H1 (cell line): ENCODE measurements around the gene SEMA6A.

Source experiments
- POLR2A ChIP-seq, 2 experiments: IDR thresholded peaks; 1 replicate in 1 of 2; 2 replicates in 1 of 2; pipeline ENCODE4 v1.6.1; 2011; ENCODE audit warnings: low read depth in 2 of 2, low read length in 2 of 2, mild to moderate bottlenecking in 2 of 2; ENCODE audit errors: control extremely low read depth in 1 of 2
- SP4 ChIP-seq: IDR thresholded peaks from 2 replicates; pipeline ENCODE4 v1.6.1; 2012; ENCODE audit warnings: low read length, inconsistent platforms

DNA sequence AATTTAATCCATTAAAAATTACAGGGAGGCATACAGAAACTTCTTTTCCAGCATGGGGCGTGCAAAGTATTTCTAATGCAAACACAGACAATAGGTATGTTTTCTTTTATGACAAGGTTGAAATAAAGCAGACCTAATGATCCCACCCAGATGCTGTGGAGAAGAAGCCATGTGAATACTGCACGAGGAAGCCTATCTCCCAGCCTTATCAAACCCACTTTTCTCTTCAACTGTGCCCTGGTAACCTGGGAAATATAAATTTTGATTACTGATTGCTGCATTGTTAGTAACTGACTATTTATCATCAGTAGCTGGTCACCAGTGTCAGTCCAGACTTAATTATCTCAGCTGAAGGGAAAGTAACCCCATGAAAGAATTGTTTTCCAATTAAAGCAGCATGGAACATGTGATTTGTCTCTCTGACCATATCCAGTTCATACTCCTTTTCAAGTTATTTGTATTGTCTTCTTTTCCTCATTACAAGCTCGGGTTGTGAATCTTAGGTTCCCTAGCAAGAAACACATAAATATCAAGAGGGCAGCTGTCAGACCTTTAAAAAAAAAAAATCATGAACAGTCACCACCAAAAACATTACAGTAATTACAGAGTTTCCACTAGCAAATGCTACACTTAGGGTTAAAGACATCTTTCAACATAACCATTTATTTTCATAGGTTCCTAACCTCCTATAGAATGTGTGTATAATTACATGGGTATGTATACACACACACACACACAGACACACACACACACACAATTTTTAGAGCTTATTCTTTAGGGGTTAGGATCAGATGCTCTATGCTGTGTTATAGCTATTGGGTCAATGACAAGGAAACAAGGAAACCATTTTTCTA lies 50.3 kb downstream of the SEMA6A start:
- TF ChIP-seq POLR2A (IDR thresholded peaks at IDR 0.05; ENCODE audit: control extremely low read depth in 1 of 2, low read depth in 2 of 2, low read length in 2 of 2), result no peak
- no peak for TF ChIP-seq SP4
